DLD1 (cell line): ENCODE data around the gene UGT1A4.

Experiments
- in situ Hi-C: cut with HindIII; loops from 2 replicates; pipeline ENCODE4 v1.10.0; 2017; ENCODE audit warnings: low sequenced_read_pairs

The UGT1A4 gene

GRCh38 chr2:233718552-233718951 is at the start of gene UGT1A4:
UGT1A4 (plus strand) TSS chr2:233718736; CDS start chr2:233718821, 85 bp downstream.
- in situ Hi-C loops = no loop called here

GRCh38 chr2:233671290-233672161 is 47.0 kb upstream of the UGT1A4 start, which contains the start of gene UGT1A9:
UGT1A9 (plus strand) TSS chr2:233671898; CDS start chr2:233671935, 37 bp downstream.
- in situ Hi-C loops = no loop called here

- in situ Hi-C loops = no loop called here
Measured at GRCh38 chr2:233672886-233673285, 45.6 kb upstream of the UGT1A4 start.

GRCh38 chr2:233673896-233674295 is 44.6 kb upstream of the UGT1A4 start:
- in situ Hi-C loops = no loop called here

- in situ Hi-C loops = no loop called here
Measured at GRCh38 chr2:233674314-233674713, 44.2 kb upstream of the UGT1A4 start.

GRCh38 chr2:233674995-233675394 is 43.5 kb upstream of the UGT1A4 start:
- in situ Hi-C loops = no loop called here

GRCh38 chr2:233676046-233676445 is 42.5 kb upstream of the UGT1A4 start:
- in situ Hi-C loops = no loop called here

- in situ Hi-C loops = no loop called here
Measured at GRCh38 chr2:233679196-233679595, 39.3 kb upstream of the UGT1A4 start.

- in situ Hi-C loops = no loop called here
Measured at GRCh38 chr2:233680361-233681045, 38.0 kb upstream of the UGT1A4 start.

GRCh38 chr2:233681521-233682099 is 36.9 kb upstream of the UGT1A4 start, which contains the start of gene UGT1A7:
UGT1A7 (plus strand) TSS chr2:233681901; CDS start chr2:233681938, 37 bp downstream.
- in situ Hi-C loops = no loop called here

- in situ Hi-C loops = no loop called here
Measured at GRCh38 chr2:233684640-233685039, 33.9 kb upstream of the UGT1A4 start.

GRCh38 chr2:233686928-233687327 is 31.6 kb upstream of the UGT1A4 start:
- in situ Hi-C loops = no loop called here

- in situ Hi-C loops = no loop called here
Measured at GRCh38 chr2:233688341-233688740, 30.2 kb upstream of the UGT1A4 start.

- in situ Hi-C loops = no loop called here
Measured at GRCh38 chr2:233689031-233689430, 29.5 kb upstream of the UGT1A4 start.

- in situ Hi-C loops = no loop called here
Measured at GRCh38 chr2:233689501-233689900, 29.0 kb upstream of the UGT1A4 start.

- in situ Hi-C loops = no loop called here
Measured at GRCh38 chr2:233690444-233690843, 28.1 kb upstream of the UGT1A4 start.

GRCh38 chr2:233691443-233692433 is 26.8 kb upstream of the UGT1A4 start:
- in situ Hi-C loops = no loop called here

- in situ Hi-C loops = no loop called here
Measured at GRCh38 chr2:233692648-233693047, 25.9 kb upstream of the UGT1A4 start, which contains the start of gene UGT1A6. UGT1A6 (plus strand) TSS chr2:233692890; CDS start chr2:233693005, 115 bp downstream.

- in situ Hi-C loops = no loop called here
Measured at GRCh38 chr2:233693963-233694362, 24.6 kb upstream of the UGT1A4 start.

- in situ Hi-C loops = no loop called here
Measured at GRCh38 chr2:233698740-233699139, 19.8 kb upstream of the UGT1A4 start.
